A549 (cell line): ENCODE results near the gene TMEM86B. TPM values are rescaled to one million over a fixed set of nuclear protein-coding genes. Genes with fewer than 3 reads are reported as not detected.

ENCODE experiments used
- ATAC-seq, 2 experiments: fragments of 200-7000 bp in 1 of 2; fragments of >200 bp in 1 of 2; cut with Nextera tagmentation in 1 of 2; cut with Tn5 transposase in 1 of 2; 3 replicates each; pipeline versions ENCODE4 v1.8.0 to v1.9.1; 2018 to 2020; ENCODE audit warnings: mild to moderate bottlenecking in 1 of 2, moderate library complexity in 1 of 2
- CTCF ChIA-PET: fragments of 300-600 bp; sonication (Branson Sonifier 250); formaldehyde crosslinking; extraction: SDS; loops from one replicate; lab custom pipeline; 2021; ENCODE audit warnings: antibody characterized with exemption, inconsistent platforms; lab: Yijun Ruan, JAX
- POLR2A ChIA-PET: fragments of 350-600 bp; formaldehyde crosslinking; extraction: SDS; loops from one replicate; lab custom pipeline; 2021; ENCODE audit warnings: antibody characterized with exemption, inconsistent platforms; lab: Yijun Ruan, JAX
- DNase-seq, 2 experiments: peaks; one replicate each; pipeline versions ENCODE4 v3.0.0 to v3.0.0-alpha.2; 2011 to 2016; ENCODE audit warnings: low read depth in 1 of 2, low spot score in 1 of 2
- FAIRE-seq: peaks from 2 replicates; lab custom pipeline; 2011; peaks lifted over from hg19 to GRCh38; lab: Jason Lieb, UNC
- H3K27ac ChIP-seq, 2 experiments: fragments of >200 bp; sonication (Bioruptor Twin); formaldehyde crosslinking; 3 replicates each; pipeline ENCODE4 v1.5.1; 2016 to 2017
- H3K4me1 ChIP-seq: fragments of >200 bp; sonication (Bioruptor Twin); formaldehyde crosslinking; 3 replicates; pipeline ENCODE4 v1.6.1; 2016
- H3K4me2 ChIP-seq: fragments of >200 bp; sonication (Bioruptor Twin); formaldehyde crosslinking; 3 replicates; pipeline ENCODE4 v1.6.1; 2016
- H3K4me3 ChIP-seq: fragments of >200 bp; sonication (Bioruptor Twin); formaldehyde crosslinking; 3 replicates; pipeline ENCODE4 v1.5.1; 2016
- H3K9me3 ChIP-seq: fragments of >200 bp; sonication (Bioruptor Twin); formaldehyde crosslinking; 3 replicates; pipeline ENCODE4 v1.6.1; 2016
- BCL3 ChIP-seq: fragments of >200 bp; sonication (Bioruptor Twin); formaldehyde crosslinking; IDR thresholded peaks from 3 replicates; pipeline ENCODE4 v1.6.1; 2016
- BHLHE40 ChIP-seq: IDR thresholded peaks from 2 replicates; pipeline ENCODE4 v1.6.1; 2012; ENCODE audit warnings: low read depth, low read length, inconsistent platforms
- CEBPB ChIP-seq, 2 experiments: fragments of >200 bp in 1 of 2; sonication (Bioruptor Twin) in 1 of 2; formaldehyde crosslinking in 1 of 2; IDR thresholded peaks; 2 replicates each; pipeline ENCODE4 v1.6.1; 2012 to 2016
- CTCF ChIP-seq: fragments of >200 bp; sonication (Bioruptor Twin); formaldehyde crosslinking; IDR thresholded peaks from 3 replicates; pipeline ENCODE4 v1.5.1; 2016
- E2F6 ChIP-seq: IDR thresholded peaks from 2 replicates; pipeline ENCODE4 v1.6.1; 2012; ENCODE audit warnings: low read depth, borderline replicate concordance
- FOSB ChIP-seq: fragments of 250-450 bp; sonication (Bioruptor Pico); IDR thresholded peaks from 2 replicates; pipeline ENCODE4 v1.5.0; 2020; ENCODE audit warnings: mild to moderate bottlenecking, moderate library complexity
- GATA3 ChIP-seq: IDR thresholded peaks from 2 replicates; pipeline ENCODE4 v1.6.1; 2012; ENCODE audit warnings: borderline replicate concordance
- HDAC2 ChIP-seq: fragments of 200-600 bp; sonication (generic); IDR thresholded peaks from 2 replicates; pipeline ENCODE4 v1.6.1; 2016
- HES2 ChIP-seq: fragments of >200 bp; sonication (Bioruptor Twin); formaldehyde crosslinking; IDR thresholded peaks from 2 replicates; pipeline ENCODE4 v1.6.1; 2016
- HOXB13 ChIP-seq: fragments of 250-450 bp; sonication (Bioruptor Pico); IDR thresholded peaks from 2 replicates; pipeline ENCODE4 v1.5.0; 2020; ENCODE audit warnings: low read depth, mild to moderate bottlenecking, moderate library complexity
- HOXB5 ChIP-seq: fragments of 250-450 bp; sonication (Bioruptor Pico); IDR thresholded peaks from 2 replicates; pipeline ENCODE4 v1.5.0; 2020; ENCODE audit warnings: mild to moderate bottlenecking, moderate library complexity
- JUN ChIP-seq, 2 experiments: fragments of >200 bp; sonication (Bioruptor Twin); formaldehyde crosslinking; IDR thresholded peaks; 2 replicates in 1 of 2; 3 replicates in 1 of 2; pipeline ENCODE4 v1.6.1; 2016 to 2017
- JUNB ChIP-seq: fragments of >200 bp; sonication (Bioruptor Twin); formaldehyde crosslinking; IDR thresholded peaks from 2 replicates; pipeline ENCODE4 v1.6.1; 2016
- KDM1A ChIP-seq: fragments of 200-600 bp; sonication (generic); IDR thresholded peaks from 2 replicates; pipeline ENCODE4 v1.6.1; 2016; ENCODE audit warnings: low read depth, mild to moderate bottlenecking
- KDM5A ChIP-seq: fragments of 200-600 bp; sonication (generic); IDR thresholded peaks from 2 replicates; pipeline ENCODE4 v1.6.1; 2016; ENCODE audit warnings: antibody characterized with exemption, mild to moderate bottlenecking
- MAFK ChIP-seq: fragments of 450-650 bp; IDR thresholded peaks from 2 replicates; pipeline ENCODE4 v1.6.1; 2014; ENCODE audit not compliant: partially characterized antibody
- MAZ ChIP-seq: fragments of 150-350 bp; IDR thresholded peaks from 2 replicates; pipeline ENCODE4 v1.6.1; 2014; ENCODE audit warnings: antibody characterized with exemption, low read depth, low read length, borderline replicate concordance
- NPAS2 ChIP-seq: fragments of 250-450 bp; sonication (Bioruptor Pico); IDR thresholded peaks from 2 replicates; pipeline ENCODE4 v1.8.0; 2022; ENCODE audit warnings: mild to moderate bottlenecking, moderate library complexity, borderline replicate concordance
- PHF8 ChIP-seq: fragments of 200-600 bp; sonication (generic); IDR thresholded peaks from 2 replicates; pipeline ENCODE4 v1.6.1; 2016; ENCODE audit warnings: low read depth, mild to moderate bottlenecking, antibody characterized with exemption, moderate library complexity, borderline replicate concordance
- RAD21 ChIP-seq, 2 experiments: fragments of >200 bp in 1 of 2; sonication (Bioruptor Twin) in 1 of 2; formaldehyde crosslinking in 1 of 2; IDR thresholded peaks in 1 of 2; conservative IDR thresholded peaks in 1 of 2; 2 replicates in 1 of 2; 3 replicates in 1 of 2; pipeline ENCODE4 v1.6.1; 2012 to 2018; ENCODE audit warnings: inconsistent platforms in 1 of 2
- REST ChIP-seq: fragments of 200-600 bp; sonication (generic); IDR thresholded peaks from 2 replicates; pipeline ENCODE4 v1.6.1; 2016; ENCODE audit warnings: antibody characterized with exemption, mild to moderate bottlenecking, moderate library complexity
- RFX5 ChIP-seq: fragments of 450-650 bp; IDR thresholded peaks from 2 replicates; pipeline ENCODE4 v1.7.1; 2014; ENCODE audit warnings: antibody characterized with exemption, mild to moderate bottlenecking, moderate library complexity
- RNF2 ChIP-seq: fragments of 200-600 bp; sonication (generic); IDR thresholded peaks from 2 replicates; pipeline ENCODE4 v1.6.1; 2016; ENCODE audit warnings: low read depth, mild to moderate bottlenecking, antibody characterized with exemption, moderate library complexity, borderline replicate concordance
- SREBF2 ChIP-seq: fragments of 450-650 bp; IDR thresholded peaks from 2 replicates; pipeline ENCODE4 v1.6.1; 2014; ENCODE audit warnings: mild to moderate bottlenecking, moderate library complexity
- ZFP36 ChIP-seq: fragments of 450-650 bp; IDR thresholded peaks from 2 replicates; pipeline ENCODE4 v1.6.1; 2014; ENCODE audit warnings: borderline replicate concordance; ENCODE audit not compliant: partially characterized antibody
- WGBS: methylation state at CpG from one replicate; pipeline ENCODE4 v1.1.6; 2017; ENCODE audit errors: missing lambda C conversion rate; 5-methylcytosine and 5-hydroxymethylcytosine counted together
- polyA plus RNA-seq, 4 experiments: library from polyadenylated mRNA; depleted of rRNA in 3 of 4; stranded (reverse); fragments of >200 nt; fragmentation: RNase III in 1 of 4; extraction: RNeasy Plus Mini Kit Qiagen cat#74134 plus additional on column Dnase treatment in 1 of 4; gene quantifications; 2 replicates in 3 of 4; 3 replicates in 1 of 4; pipeline ENCODE4 v1.2.3, GENCODE V29; 2011 to 2017

Gene TMEM86B
- polyA plus RNA-seq, 2 of the 4 experiments (the other 2 are of a cell fraction): 1.6 to 3.4 TPM

- DNase-seq (no peak), FAIRE-seq (no peak)
- no peak for TF ChIP-seq HDAC2
- peak; percentile 85 for TF ChIP-seq REST
- no peak for TF ChIP-seq MAZ
- TF ChIP-seq KDM1A: no peak
- TF ChIP-seq, all 56 proteins: peak for 1
- POLR2A ChIA-PET: interaction anchor here (0.6 kb wide), 1 partner anchor 39 kb away, joined by 3 read pairs; the partner anchor contains the start of gene PPP6R1
- Histone ChIP-seq H3K4me2 (no peak overlapping the region), H3K27ac (no peak overlapping the region), H3K9me3 (peaks cover 7% of the 10 kb centered on the region; the same call in 2 of the 3 replicates), H3K4me3 (no peak overlapping the region), H3K4me1 (peaks cover 12% of the 10 kb centered on the region)
- ATAC-seq: no peak
- CTCF ChIA-PET: interaction anchor here (0.8 to 1.9 kb wide), 9 partner anchors 8 to 82 kb away, joined by 3 to 6 read pairs (median 4); partner anchors contain the start of gene TMEM86B
- WGBS: 85% methylated on average over 9 of the region's 9 CpGs
These were observed 8.0 kb downstream of the TMEM86B start for GRCh38 chr19:55220525-55220924.

DNA sequence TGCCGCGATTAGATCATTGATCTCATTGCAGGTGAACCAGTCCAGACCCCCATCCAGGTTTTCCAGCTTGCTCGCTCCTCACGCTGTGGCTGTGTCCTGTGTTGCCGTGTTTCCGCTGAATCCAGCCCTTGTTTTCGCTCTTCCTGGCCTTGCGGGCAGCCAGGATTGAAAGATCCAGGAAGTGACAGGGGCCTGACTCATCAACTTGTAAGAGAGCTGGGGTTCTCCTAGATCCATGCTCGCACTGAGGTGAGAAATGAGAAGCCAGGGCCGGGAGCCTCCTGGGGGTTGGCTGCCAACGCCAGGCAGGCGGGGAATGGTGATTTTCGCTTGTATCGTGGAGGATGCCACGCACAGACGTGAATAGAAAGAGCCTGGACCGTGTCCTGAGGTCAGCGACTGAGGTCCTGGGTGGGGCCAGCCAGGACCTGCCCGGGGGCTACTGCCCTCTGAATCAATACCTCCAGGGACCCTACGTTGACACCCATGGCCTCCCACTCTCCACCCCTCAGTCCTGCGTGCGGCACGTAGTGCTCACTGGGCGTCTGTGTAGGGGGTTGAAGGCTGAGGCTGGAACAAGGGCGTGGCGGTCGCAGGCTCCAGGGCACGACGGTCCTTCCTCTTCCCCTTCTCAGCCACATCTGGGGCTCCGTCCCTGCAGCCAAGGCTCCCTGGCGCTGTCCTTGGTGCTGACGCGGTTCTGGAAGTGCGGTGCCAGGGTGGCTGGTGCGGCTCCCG lies 11.9 kb downstream of the TMEM86B start:
- FAIRE-seq: peak; percentile 99
- H3K4me1 ChIP-seq: peaks cover 12% of the 10 kb centered on the region
- H3K27ac ChIP-seq: peak overlapping the region; percentile 83 to 88
- peak; percentile 99 to 100 for DNase-seq
- H3K9me3 ChIP-seq: peaks cover 7% of the 10 kb centered on the region; the same call in 2 of the 3 replicates
- peak; percentile 93 for ATAC-seq
- POLR2A ChIA-PET: interaction anchor here (0.6 to 1.5 kb wide), 9 partner anchors 10 to 191 kb away, joined by 3 to 52 read pairs (median 5); partner anchors contain the start of genes HSPBP1, PPP6R1 and UBE2S
- H3K4me3 ChIP-seq: peak overlapping the region; percentile 51
- 2% methylated on average over 33 of the region's 36 CpGs for WGBS
- H3K4me2 ChIP-seq: peak overlapping the region; percentile 89
- CTCF ChIA-PET: interaction anchor here (0.9 to 1.7 kb wide), 8 partner anchors 13 to 61 kb away, joined by 3 to 9 read pairs (median 4); partner anchors contain the start of genes DNAAF3 and PPP6R1
- TF ChIP-seq NPAS2: no peak
- TF ChIP-seq PHF8: peak; percentile 72; the same call in 1 of the 2 replicates
- TF ChIP-seq JUNB: peak; percentile 91
- TF ChIP-seq CEBPB (IDR thresholded peaks at IDR 0.05): peak in 1 of 2 experiments; percentile 58; a peak in 2 of 4 replicates
- TF ChIP-seq HOXB5 (CRISPR knock-in tag): peak; percentile 90
- peak; percentile 38 to 52; a peak in 3 of 5 replicates for TF ChIP-seq RAD21 (conservative IDR thresholded peaks at IDR 0.05 in 1 of 2, IDR thresholded peaks at IDR 0.05 in 1 of 2)
- TF ChIP-seq HES2: no peak; the same call in 1 of the 2 replicates
- TF ChIP-seq BCL3: peak; percentile 79; the same call in 2 of the 3 replicates
- TF ChIP-seq GATA3: peak; percentile 85; the same call in 1 of the 2 replicates
- TF ChIP-seq KDM1A: no peak
- TF ChIP-seq SREBF2: no peak
- peak; percentile 85 for TF ChIP-seq E2F6
- peak; percentile 89 for TF ChIP-seq RFX5
- peak; percentile 86 to 87 for TF ChIP-seq JUN (IDR thresholded peaks at IDR 0.05)
- TF ChIP-seq RNF2: no peak
- TF ChIP-seq MAFK: peak; percentile 97
- TF ChIP-seq HOXB13 (CRISPR knock-in tag): no peak; the same call in 1 of the 2 replicates
- no peak for TF ChIP-seq BHLHE40
- no peak for TF ChIP-seq KDM5A
- TF ChIP-seq ZFP36: no peak
- TF ChIP-seq FOSB (CRISPR knock-in tag): peak; percentile 76; the same call in 1 of the 2 replicates
- no peak for TF ChIP-seq CTCF
